A549 (cell line): ENCODE results near the gene ZDHHC11B. TPM values are rescaled to one million over a fixed set of nuclear protein-coding genes. Genes with fewer than 3 reads are reported as not detected.
A peak's percentile ranks its signal among the peaks of the same experiment; 100 is the strongest.

Source experiments
- ATAC-seq, 2 experiments: fragments of 200-7000 bp in 1 of 2; fragments of >200 bp in 1 of 2; cut with Nextera tagmentation in 1 of 2; cut with Tn5 transposase in 1 of 2; 3 replicates each; pipeline versions ENCODE4 v1.8.0 to v1.9.1; 2018 to 2020; ENCODE audit warnings: mild to moderate bottlenecking in 1 of 2, moderate library complexity in 1 of 2
- CTCF ChIA-PET: fragments of 300-600 bp; sonication (Branson Sonifier 250); formaldehyde crosslinking; extraction: SDS; loops from one replicate; lab custom pipeline; 2021; ENCODE audit warnings: antibody characterized with exemption, inconsistent platforms; lab: Yijun Ruan, JAX
- POLR2A ChIA-PET: fragments of 350-600 bp; formaldehyde crosslinking; extraction: SDS; loops from one replicate; lab custom pipeline; 2021; ENCODE audit warnings: antibody characterized with exemption, inconsistent platforms; lab: Yijun Ruan, JAX
- DNase-seq, 2 experiments: peaks; one replicate each; pipeline versions ENCODE4 v3.0.0 to v3.0.0-alpha.2; 2011 to 2016; ENCODE audit warnings: low read depth in 1 of 2, low spot score in 1 of 2
- FAIRE-seq: peaks from 2 replicates; lab custom pipeline; 2011; peaks lifted over from hg19 to GRCh38; lab: Jason Lieb, UNC
- H3K27ac ChIP-seq, 2 experiments: fragments of >200 bp; sonication (Bioruptor Twin); formaldehyde crosslinking; 3 replicates each; pipeline ENCODE4 v1.5.1; 2016 to 2017
- H3K4me1 ChIP-seq: fragments of >200 bp; sonication (Bioruptor Twin); formaldehyde crosslinking; 3 replicates; pipeline ENCODE4 v1.6.1; 2016
- H3K4me2 ChIP-seq: fragments of >200 bp; sonication (Bioruptor Twin); formaldehyde crosslinking; 3 replicates; pipeline ENCODE4 v1.6.1; 2016
- H3K4me3 ChIP-seq: fragments of >200 bp; sonication (Bioruptor Twin); formaldehyde crosslinking; 3 replicates; pipeline ENCODE4 v1.5.1; 2016
- H3K9me3 ChIP-seq: fragments of >200 bp; sonication (Bioruptor Twin); formaldehyde crosslinking; 3 replicates; pipeline ENCODE4 v1.6.1; 2016
- CEBPB ChIP-seq, 2 experiments: fragments of >200 bp in 1 of 2; sonication (Bioruptor Twin) in 1 of 2; formaldehyde crosslinking in 1 of 2; IDR thresholded peaks; 2 replicates each; pipeline ENCODE4 v1.6.1; 2012 to 2016
- CHD2 ChIP-seq: fragments of 150-350 bp; IDR thresholded peaks from 2 replicates; pipeline ENCODE4 v1.6.1; 2014; ENCODE audit warnings: low read length; ENCODE audit not compliant: partially characterized antibody
- CHD4 ChIP-seq: fragments of 200-600 bp; sonication (generic); IDR thresholded peaks from 2 replicates; pipeline ENCODE4 v1.6.1; 2016; ENCODE audit warnings: antibody characterized with exemption, mild to moderate bottlenecking, borderline replicate concordance
- EHF ChIP-seq: fragments of 250-450 bp; sonication (Bioruptor Pico); IDR thresholded peaks from 2 replicates; pipeline ENCODE4 v1.5.0; 2020; ENCODE audit warnings: mild to moderate bottlenecking
- EHMT2 ChIP-seq: fragments of 200-600 bp; sonication (generic); IDR thresholded peaks from 2 replicates; pipeline ENCODE4 v1.6.1; 2016; ENCODE audit warnings: antibody characterized with exemption, low read depth, mild to moderate bottlenecking, moderate library complexity
- FOXS1 ChIP-seq: fragments of 250-450 bp; sonication (Bioruptor Pico); IDR thresholded peaks from 2 replicates; pipeline ENCODE4 v1.5.0; 2020; ENCODE audit warnings: mild to moderate bottlenecking, moderate library complexity
- GATA3 ChIP-seq: IDR thresholded peaks from 2 replicates; pipeline ENCODE4 v1.6.1; 2012; ENCODE audit warnings: borderline replicate concordance
- HES2 ChIP-seq: fragments of >200 bp; sonication (Bioruptor Twin); formaldehyde crosslinking; IDR thresholded peaks from 2 replicates; pipeline ENCODE4 v1.6.1; 2016
- HEYL ChIP-seq: fragments of 250-450 bp; sonication (Bioruptor Pico); IDR thresholded peaks from 2 replicates; pipeline ENCODE4 v1.8.0; 2021; ENCODE audit warnings: mild to moderate bottlenecking, moderate library complexity
- HMGXB4 ChIP-seq: fragments of 250-450 bp; sonication (Bioruptor Pico); IDR thresholded peaks from 2 replicates; pipeline ENCODE4 v1.5.0; 2021; ENCODE audit warnings: mild to moderate bottlenecking, moderate library complexity, borderline replicate concordance
- HOXA7 ChIP-seq: fragments of 250-450 bp; sonication (Bioruptor Pico); IDR thresholded peaks from 2 replicates; pipeline ENCODE4 v1.5.0; 2020; ENCODE audit warnings: mild to moderate bottlenecking, moderate library complexity
- HOXB5 ChIP-seq: fragments of 250-450 bp; sonication (Bioruptor Pico); IDR thresholded peaks from 2 replicates; pipeline ENCODE4 v1.5.0; 2020; ENCODE audit warnings: mild to moderate bottlenecking, moderate library complexity
- JUNB ChIP-seq: fragments of >200 bp; sonication (Bioruptor Twin); formaldehyde crosslinking; IDR thresholded peaks from 2 replicates; pipeline ENCODE4 v1.6.1; 2016
- KDM1A ChIP-seq: fragments of 200-600 bp; sonication (generic); IDR thresholded peaks from 2 replicates; pipeline ENCODE4 v1.6.1; 2016; ENCODE audit warnings: low read depth, mild to moderate bottlenecking
- MAZ ChIP-seq: fragments of 150-350 bp; IDR thresholded peaks from 2 replicates; pipeline ENCODE4 v1.6.1; 2014; ENCODE audit warnings: antibody characterized with exemption, low read depth, low read length, borderline replicate concordance
- MYC ChIP-seq: IDR thresholded peaks from 2 replicates; pipeline ENCODE4 v1.6.1; 2012; ENCODE audit warnings: mild to moderate bottlenecking, inconsistent platforms, low read length, improper control_type of control experiment, borderline replicate concordance
- NFE2L2 ChIP-seq: fragments of 150-350 bp; conservative IDR thresholded peaks from 2 replicates; pipeline ENCODE4 v1.6.1; 2014; ENCODE audit warnings: low read length
- PHF8 ChIP-seq: fragments of 200-600 bp; sonication (generic); IDR thresholded peaks from 2 replicates; pipeline ENCODE4 v1.6.1; 2016; ENCODE audit warnings: low read depth, mild to moderate bottlenecking, antibody characterized with exemption, moderate library complexity, borderline replicate concordance
- POLR2A ChIP-seq: IDR thresholded peaks from 2 replicates; pipeline ENCODE4 v1.6.1; 2012; ENCODE audit warnings: mild to moderate bottlenecking, low read length
- RAD21 ChIP-seq, 2 experiments: fragments of >200 bp in 1 of 2; sonication (Bioruptor Twin) in 1 of 2; formaldehyde crosslinking in 1 of 2; IDR thresholded peaks in 1 of 2; conservative IDR thresholded peaks in 1 of 2; 2 replicates in 1 of 2; 3 replicates in 1 of 2; pipeline ENCODE4 v1.6.1; 2012 to 2018; ENCODE audit warnings: inconsistent platforms in 1 of 2
- RFX5 ChIP-seq: fragments of 450-650 bp; IDR thresholded peaks from 2 replicates; pipeline ENCODE4 v1.7.1; 2014; ENCODE audit warnings: antibody characterized with exemption, mild to moderate bottlenecking, moderate library complexity
- RNF2 ChIP-seq: fragments of 200-600 bp; sonication (generic); IDR thresholded peaks from 2 replicates; pipeline ENCODE4 v1.6.1; 2016; ENCODE audit warnings: low read depth, mild to moderate bottlenecking, antibody characterized with exemption, moderate library complexity, borderline replicate concordance
- SMC3 ChIP-seq: fragments of >200 bp; sonication (Bioruptor Twin); formaldehyde crosslinking; IDR thresholded peaks from 3 replicates; pipeline ENCODE4 v1.6.1; 2018; ENCODE audit warnings: inconsistent platforms
- SREBF2 ChIP-seq: fragments of 450-650 bp; IDR thresholded peaks from 2 replicates; pipeline ENCODE4 v1.6.1; 2014; ENCODE audit warnings: mild to moderate bottlenecking, moderate library complexity
- TFCP2L1 ChIP-seq: fragments of 250-450 bp; sonication (Bioruptor Pico); IDR thresholded peaks from 2 replicates; pipeline ENCODE4 v1.5.0; 2021; ENCODE audit warnings: mild to moderate bottlenecking
- TP53 ChIP-seq: fragments of 250-450 bp; sonication (Bioruptor Pico); IDR thresholded peaks from 2 replicates; pipeline ENCODE4 v1.5.0; 2021; ENCODE audit warnings: mild to moderate bottlenecking, moderate library complexity
- ZNF302 ChIP-seq: fragments of 250-450 bp; sonication (Bioruptor Pico); IDR thresholded peaks from 2 replicates; pipeline ENCODE4 v1.9.0; 2021; ENCODE audit warnings: inconsistent platforms, mild to moderate bottlenecking, moderate library complexity
- ZSCAN20 ChIP-seq: fragments of 250-450 bp; sonication (Bioruptor Pico); IDR thresholded peaks from 2 replicates; pipeline ENCODE4 v1.8.0; 2022; ENCODE audit warnings: mild to moderate bottlenecking, moderate library complexity
- WGBS: methylation state at CpG from one replicate; pipeline ENCODE4 v1.1.6; 2017; ENCODE audit errors: missing lambda C conversion rate; 5-methylcytosine and 5-hydroxymethylcytosine counted together
- polyA plus RNA-seq, 4 experiments: library from polyadenylated mRNA; depleted of rRNA in 3 of 4; stranded (reverse); fragments of >200 nt; fragmentation: RNase III in 1 of 4; extraction: RNeasy Plus Mini Kit Qiagen cat#74134 plus additional on column Dnase treatment in 1 of 4; gene quantifications; 2 replicates in 3 of 4; 3 replicates in 1 of 4; pipeline ENCODE4 v1.2.3, GENCODE V29; 2011 to 2017
- TF ChIP-seq, protein P1 (sequence below): fragments of >200 bp; sonication (Bioruptor Twin); formaldehyde crosslinking; IDR thresholded peaks from 3 replicates; pipeline ENCODE4 v1.6.1; 2016
- TF ChIP-seq, protein P2 (sequence below): fragments of 250-450 bp; sonication (Bioruptor Pico); IDR thresholded peaks from 2 replicates; pipeline ENCODE4 v1.5.0; 2020; ENCODE audit warnings: low read depth, mild to moderate bottlenecking, moderate library complexity

ZDHHC11B gene
- polyA plus RNA-seq, 2 of the 4 experiments (the other 2 are of a cell fraction) = 0.18 to 1.0 TPM

DNA sequence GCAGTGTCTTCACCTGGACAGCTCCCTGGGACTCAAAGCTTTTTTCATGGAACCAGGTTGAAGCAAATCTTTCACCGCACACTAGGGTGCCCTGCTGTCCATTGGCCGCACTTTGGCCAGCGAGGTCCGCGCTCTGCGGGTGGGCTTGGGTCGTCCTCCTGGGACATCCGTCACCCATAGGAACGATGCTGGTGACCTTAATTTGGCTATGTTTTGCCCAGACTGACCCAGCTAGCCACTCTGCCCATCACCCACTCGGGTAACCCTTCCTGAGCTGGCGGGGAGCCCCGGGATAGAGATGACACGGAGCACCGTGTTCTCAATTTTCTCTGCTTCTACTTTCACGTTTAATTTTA is 25.9 kb downstream of the ZDHHC11B start:
- no peak for TF ChIP-seq MAZ
- no peak for TF ChIP-seq NFE2L2
- no peak for TF ChIP-seq SREBF2
- TF ChIP-seq TFCP2L1 (CRISPR knock-in tag) = no peak
- no peak for TF ChIP-seq JUNB
- no peak for TF ChIP-seq PHF8
- no peak for TF ChIP-seq ZSCAN20 (CRISPR knock-in tag)
- TF ChIP-seq POLR2A = no peak
- TF ChIP-seq HOXA7 = no peak
- no peak for TF ChIP-seq FOXS1
- TF ChIP-seq CEBPB (IDR thresholded peaks at IDR 0.05) = no peak
- no peak for TF ChIP-seq HES2
- TF ChIP-seq HOXB5 = no peak
- no peak for TF ChIP-seq HMGXB4 (CRISPR knock-in tag)
- no peak for TF ChIP-seq MYC
- TF ChIP-seq, protein P1, sequence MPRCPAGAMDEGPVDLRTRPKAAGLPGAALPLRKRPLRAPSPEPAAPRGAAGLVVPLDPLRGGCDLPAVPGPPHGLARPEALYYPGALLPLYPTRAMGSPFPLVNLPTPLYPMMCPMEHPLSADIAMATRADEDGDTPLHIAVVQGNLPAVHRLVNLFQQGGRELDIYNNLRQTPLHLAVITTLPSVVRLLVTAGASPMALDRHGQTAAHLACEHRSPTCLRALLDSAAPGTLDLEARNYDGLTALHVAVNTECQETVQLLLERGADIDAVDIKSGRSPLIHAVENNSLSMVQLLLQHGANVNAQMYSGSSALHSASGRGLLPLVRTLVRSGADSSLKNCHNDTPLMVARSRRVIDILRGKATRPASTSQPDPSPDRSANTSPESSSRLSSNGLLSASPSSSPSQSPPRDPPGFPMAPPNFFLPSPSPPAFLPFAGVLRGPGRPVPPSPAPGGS = no peak
- TF ChIP-seq CHD2 = no peak
- TF ChIP-seq KDM1A = no peak
- no peaks in the 10 kb centered on the region for H3K9me3 ChIP-seq
- peak overlapping the region; percentile 59 for H3K4me2 ChIP-seq
- peak overlapping the region in 1 of 2 experiments; percentile 10; a peak in 3 of 6 replicates for H3K27ac ChIP-seq
- FAIRE-seq (no peak), ATAC-seq (peak in 1 of 2 experiments; percentile 2; a peak in 1 of 6 replicates), DNase-seq (no peak)
- 76% methylated on average over 15 of the region's 15 CpGs for WGBS
- H3K4me1 ChIP-seq = peaks cover 17% of the 10 kb centered on the region; the same call in 2 of the 3 replicates
- H3K4me3 ChIP-seq = no peak overlapping the region
- POLR2A ChIA-PET = no interaction called here
- CTCF ChIA-PET = interaction anchor here (0.8 to 1.3 kb wide), 3 partner anchors 35 to 144 kb away, joined by 3 to 4 read pairs (median 4); no protein-coding TSS in a partner anchor

- Histone ChIP-seq H3K4me1 (peaks cover 17% of the 10 kb centered on the region; the same call in 2 of the 3 replicates), H3K27ac (peak overlapping the region in 1 of 2 experiments; percentile 15; a peak in 3 of 6 replicates), H3K4me2 (peak overlapping the region; percentile 59; the same call in 2 of the 3 replicates), H3K4me3 (no peak overlapping the region), H3K9me3 (no peaks in the 10 kb centered on the region)
- no peak for FAIRE-seq
- no peak for TF ChIP-seq ZNF302
- TF ChIP-seq EHMT2 = no peak
- TF ChIP-seq RFX5 = no peak
- TF ChIP-seq, protein P2, sequence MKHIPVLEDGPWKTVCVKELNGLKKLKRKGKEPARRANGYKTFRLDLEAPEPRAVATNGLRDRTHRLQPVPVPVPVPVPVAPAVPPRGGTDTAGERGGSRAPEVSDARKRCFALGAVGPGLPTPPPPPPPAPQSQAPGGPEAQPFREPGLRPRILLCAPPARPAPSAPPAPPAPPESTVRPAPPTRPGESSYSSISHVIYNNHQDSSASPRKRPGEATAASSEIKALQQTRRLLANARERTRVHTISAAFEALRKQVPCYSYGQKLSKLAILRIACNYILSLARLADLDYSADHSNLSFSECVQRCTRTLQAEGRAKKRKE = no peak
- TF ChIP-seq RAD21 (conservative IDR thresholded peaks at IDR 0.05 in 1 of 2, IDR thresholded peaks at IDR 0.05 in 1 of 2) = no peak
- TF ChIP-seq HOXB5 = no peak
- no peak for TF ChIP-seq TP53 (CRISPR knock-in tag)
- TF ChIP-seq TFCP2L1 (CRISPR knock-in tag) = no peak
- no peak for TF ChIP-seq EHF (CRISPR knock-in tag)
- TF ChIP-seq CHD4 = no peak
- TF ChIP-seq SMC3 = no peak
- TF ChIP-seq GATA3 = no peak
- TF ChIP-seq HEYL = no peak
- TF ChIP-seq RNF2 = no peak
- WGBS = 75% methylated on average over 19 of the region's 21 CpGs
- ChIA-PET CTCF (interaction anchor here (0.8 to 1.3 kb wide), 3 partner anchors 36 to 145 kb away, joined by 3 to 4 read pairs (median 4); no protein-coding TSS in a partner anchor), POLR2A (no interaction called here)
- DNase-seq = no peak
- ATAC-seq = peak in 1 of 2 experiments; percentile 4; a peak in 2 of 6 replicates
Measured at GRCh38 chr5:757931-758697, 26.4 kb downstream of the ZDHHC11B start.
